GM18508 (cell line): ENCODE data around the gene LNP1.
A peak's percentile ranks its signal among the peaks of the same experiment; 100 is the strongest.

Experiments
- ATAC-seq: cut with Tn5 transposase; IDR thresholded peaks from one replicate; pipeline ENCODE4 v1.9.1; 2021; ENCODE audit warnings: moderate number of reproducible peaks; ENCODE audit not compliant: insufficient read depth, unreplicated experiment

Gene LNP1

GRCh38 chr3:100396967-100397366, 4.4 kb upstream of the LNP1 start:
- no peak for ATAC-seq

- no peak for ATAC-seq
Measured at GRCh38 chr3:100399341-100400071, 1.8 kb upstream of the LNP1 start.

GRCh38 chr3:100400419-100400779, 940 bp upstream of the LNP1 start:
- ATAC-seq, result no peak

GRCh38 chr3:100401674-100402041, 319 bp downstream of the LNP1 start:
- ATAC-seq, result peak; percentile 11

- ATAC-seq, result no peak
Measured at GRCh38 chr3:100402256-100402655, 917 bp downstream of the LNP1 start.

- ATAC-seq, result no peak
Measured at GRCh38 chr3:100402891-100403290, 1.6 kb downstream of the LNP1 start.

- no peak for ATAC-seq
Measured at GRCh38 chr3:100403362-100404249, 2.3 kb downstream of the LNP1 start.

GRCh38 chr3:100404250-100404548, 2.9 kb downstream of the LNP1 start:
- ATAC-seq, result no peak

- no peak for ATAC-seq
Measured at GRCh38 chr3:100407164-100407563, 5.8 kb downstream of the LNP1 start.

GRCh38 chr3:100407977-100408532, 6.7 kb downstream of the LNP1 start:
- ATAC-seq, result no peak

GRCh38 chr3:100411091-100411982, 10.0 kb downstream of the LNP1 start:
- ATAC-seq, result no peak

GRCh38 chr3:100412912-100413590, 11.7 kb downstream of the LNP1 start:
- ATAC-seq, result no peak

- no peak for ATAC-seq
Measured at GRCh38 chr3:100413613-100414012, 12.3 kb downstream of the LNP1 start.

GRCh38 chr3:100416176-100416575, 14.8 kb downstream of the LNP1 start:
- no peak for ATAC-seq

- no peak for ATAC-seq
Measured at GRCh38 chr3:100416863-100417262, 15.5 kb downstream of the LNP1 start.

- no peak for ATAC-seq
Measured at GRCh38 chr3:100419406-100419805, 18.1 kb downstream of the LNP1 start.

- no peak for ATAC-seq
Measured at GRCh38 chr3:100420885-100421284, 19.5 kb downstream of the LNP1 start.

GRCh38 chr3:100423611-100424010, 22.3 kb downstream of the LNP1 start:
- ATAC-seq, result no peak

GRCh38 chr3:100424261-100424660, 22.9 kb downstream of the LNP1 start:
- no peak for ATAC-seq

- ATAC-seq, result no peak
Measured at GRCh38 chr3:100425316-100425715, 24.0 kb downstream of the LNP1 start.
